HG03469 (cell line): ENCODE results near the gene FAM72D.
"Not testable (repeated sequence)": the region's sequence is repeated elsewhere in the genome, so short reads cannot be mapped to it uniquely, and the experiment has no call there.

Source experiments
- ATAC-seq: cut with Tn5 transposase; IDR thresholded peaks from one replicate; pipeline ENCODE4 v1.9.1; 2021; ENCODE audit warnings: mild to moderate bottlenecking, moderate library complexity, moderate number of reproducible peaks; ENCODE audit not compliant: unreplicated experiment

The FAM72D gene

GRCh38 chr1:145095284-145096057 lies at the start of gene FAM72D, which contains the start of gene SRGAP2B:
Gene FAM72D (plus strand): TSS chr1:145095974. CDS start chr1:145096848, 874 bp downstream.
Gene SRGAP2B (minus strand): TSS chr1:145095328. CDS start chr1:145092901, 2,427 bp downstream.
- peak; percentile 83 for ATAC-seq

GRCh38 chr1:145047553-145047952 lies 48.2 kb upstream of the FAM72D start:
- peak; percentile 71 for ATAC-seq

DNA sequence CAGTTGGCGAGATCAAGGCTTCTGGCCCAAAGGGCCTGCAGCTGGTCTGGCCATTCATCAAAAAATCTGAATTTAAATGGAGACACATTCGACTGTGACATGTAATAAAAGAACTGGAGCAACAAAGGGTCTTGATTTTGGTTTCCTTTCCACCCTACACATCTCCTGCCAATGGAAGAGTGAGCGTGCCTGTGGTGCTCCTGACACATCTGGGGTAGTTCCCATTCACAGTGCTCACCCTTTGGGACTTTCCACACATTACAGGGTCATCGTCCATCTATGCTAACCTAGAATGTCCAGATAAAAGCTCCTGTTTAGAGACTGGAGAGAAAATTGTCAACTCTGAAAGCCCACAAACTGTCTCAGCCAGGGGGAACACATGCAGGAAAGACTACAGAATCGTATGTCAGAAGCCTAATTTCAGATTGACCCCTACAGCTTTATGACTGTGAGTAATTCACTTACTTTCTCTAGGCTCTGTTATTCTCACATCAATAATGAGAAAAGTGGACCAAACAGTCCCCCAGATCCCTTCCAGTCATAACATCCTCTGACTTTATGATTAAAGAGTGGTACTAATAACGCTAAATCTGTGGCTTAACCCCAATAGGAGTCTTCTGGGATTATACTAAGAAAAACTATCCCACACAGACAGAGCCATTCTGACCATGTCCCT lies 47.5 kb upstream of the FAM72D start:
- ATAC-seq, result not testable (repeated sequence)

- not testable (repeated sequence) for ATAC-seq
Observed at GRCh38 chr1:145052019-145052776, 43.6 kb upstream of the FAM72D start.

DNA sequence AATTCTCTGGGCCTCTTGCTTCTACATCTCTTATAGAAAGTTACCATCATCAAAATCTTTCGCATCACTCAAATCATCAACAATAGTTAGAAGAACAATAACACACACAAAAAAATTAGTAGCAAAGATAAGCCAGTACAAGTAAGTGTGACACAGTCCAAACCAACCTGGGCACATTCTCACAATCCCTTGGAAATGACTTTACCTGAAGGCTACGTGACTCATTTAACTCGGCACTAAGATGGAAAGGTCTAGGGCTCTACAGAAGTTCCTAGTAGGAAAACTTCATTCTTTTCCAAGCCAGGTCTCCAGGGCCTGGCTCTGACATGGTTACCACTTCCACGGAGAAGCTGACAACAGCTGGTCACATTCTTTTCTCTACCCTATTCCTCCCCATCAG lies 42.3 kb upstream of the FAM72D start:
- ATAC-seq, result not testable (repeated sequence)

- ATAC-seq, result peak; percentile 99
Observed at GRCh38 chr1:145055217-145055760, 40.5 kb upstream of the FAM72D start.

DNA sequence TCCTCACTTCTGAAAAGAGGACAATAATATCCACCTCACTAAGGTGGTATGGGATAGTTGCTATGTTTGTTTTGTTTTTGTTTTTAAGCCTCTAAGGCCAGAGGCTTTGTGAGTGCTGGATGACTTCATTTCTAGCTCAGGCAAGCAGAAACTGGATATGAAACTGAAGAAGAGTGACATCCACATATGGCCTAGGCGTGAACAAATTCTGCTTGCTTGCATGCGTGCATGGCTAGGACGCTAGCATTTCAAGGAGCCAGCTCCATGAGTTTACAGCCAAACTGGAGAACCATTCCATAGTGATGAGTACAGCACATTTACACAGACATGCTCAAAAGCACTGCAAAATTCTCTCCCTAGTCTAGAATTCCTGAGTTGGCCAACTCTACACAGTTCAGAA lies 37.6 kb upstream of the FAM72D start:
- peak; percentile 35 for ATAC-seq

DNA sequence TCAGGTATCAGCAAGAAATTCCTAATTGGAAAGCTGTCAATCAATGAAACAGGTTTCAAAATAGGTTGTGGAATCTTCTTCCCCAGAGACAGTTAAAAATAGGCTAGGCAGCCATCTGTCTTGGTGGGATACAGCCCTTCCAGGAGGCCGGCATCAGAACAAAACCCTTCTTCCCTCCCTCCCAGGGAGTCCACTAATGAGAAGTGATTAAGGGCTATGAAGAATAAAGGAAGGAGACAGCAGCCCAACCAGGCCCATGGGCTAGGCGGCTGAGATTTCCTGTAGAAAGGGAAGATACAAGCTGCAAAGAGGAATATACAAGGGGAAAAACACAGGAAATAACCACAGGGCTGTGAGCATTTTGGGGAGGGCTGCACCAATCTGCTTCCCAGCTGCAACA lies 32.5 kb upstream of the FAM72D start:
- ATAC-seq, result not testable (repeated sequence)

- ATAC-seq, result not testable (repeated sequence)
Observed at GRCh38 chr1:145063941-145064648, 31.7 kb upstream of the FAM72D start.

GRCh38 chr1:145065194-145065826 lies 30.5 kb upstream of the FAM72D start:
- not testable (repeated sequence) for ATAC-seq

DNA sequence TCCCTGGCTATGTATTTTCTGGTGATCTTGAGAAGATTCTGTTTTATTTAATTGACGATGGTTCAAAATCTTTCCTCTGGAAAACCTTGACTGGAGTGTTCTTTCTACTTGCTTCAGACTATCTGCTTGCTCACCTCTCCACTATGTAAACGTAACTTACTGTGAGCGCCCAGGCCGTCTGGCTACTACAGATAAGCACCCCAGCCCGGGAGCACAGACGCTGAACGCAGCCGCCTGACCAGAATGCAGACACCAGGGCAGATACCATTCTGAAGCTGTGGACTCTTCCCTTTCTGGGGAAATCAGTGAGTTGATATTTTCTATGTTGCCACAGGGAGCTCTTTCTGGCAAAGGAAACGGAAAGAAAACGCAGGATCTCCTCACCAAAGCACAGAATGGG lies 29.3 kb upstream of the FAM72D start:
- ATAC-seq, result not testable (repeated sequence)

DNA sequence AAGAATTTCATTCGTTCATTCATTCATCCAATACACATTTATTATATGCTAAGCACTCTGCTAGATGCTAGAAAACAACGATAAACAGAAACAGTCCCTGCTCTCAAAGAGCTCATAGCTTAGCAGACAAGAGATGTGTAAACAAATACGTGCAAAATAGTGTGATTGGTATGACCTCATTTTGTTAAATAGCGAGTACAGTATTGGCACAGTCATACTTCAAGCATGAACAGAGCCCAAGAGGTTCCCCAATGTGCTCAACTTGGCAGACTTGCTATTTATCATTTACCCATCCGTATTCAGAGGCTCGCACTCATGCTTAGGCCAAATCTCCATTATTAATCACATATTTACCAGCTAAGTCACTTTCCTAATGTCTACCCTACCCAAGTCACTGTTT lies 24.2 kb upstream of the FAM72D start:
- not testable (repeated sequence) for ATAC-seq

GRCh38 chr1:145074021-145074559 lies 21.7 kb upstream of the FAM72D start:
- ATAC-seq, result not testable (repeated sequence)

DNA sequence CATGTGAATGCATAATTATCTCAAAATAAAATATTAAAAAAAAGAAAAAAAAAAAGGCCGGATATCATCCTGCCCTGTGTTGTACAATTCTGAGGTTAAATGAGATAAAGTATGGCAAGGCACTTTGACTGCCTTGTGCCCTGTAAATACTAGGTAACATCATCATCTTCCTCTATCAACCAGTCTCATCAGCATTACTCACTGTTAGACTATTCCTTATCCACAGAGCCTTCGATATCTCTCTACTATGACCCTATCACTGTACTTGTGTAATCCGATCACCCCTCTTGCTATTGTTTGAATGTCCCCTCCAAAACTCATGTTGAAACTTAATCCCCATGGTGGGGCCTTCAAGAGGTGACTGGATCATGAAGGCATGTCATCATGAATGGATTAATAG lies 18.9 kb upstream of the FAM72D start:
- not testable (repeated sequence) for ATAC-seq

GRCh38 chr1:145077872-145078786 lies 17.6 kb upstream of the FAM72D start:
- ATAC-seq, result not testable (repeated sequence)

DNA sequence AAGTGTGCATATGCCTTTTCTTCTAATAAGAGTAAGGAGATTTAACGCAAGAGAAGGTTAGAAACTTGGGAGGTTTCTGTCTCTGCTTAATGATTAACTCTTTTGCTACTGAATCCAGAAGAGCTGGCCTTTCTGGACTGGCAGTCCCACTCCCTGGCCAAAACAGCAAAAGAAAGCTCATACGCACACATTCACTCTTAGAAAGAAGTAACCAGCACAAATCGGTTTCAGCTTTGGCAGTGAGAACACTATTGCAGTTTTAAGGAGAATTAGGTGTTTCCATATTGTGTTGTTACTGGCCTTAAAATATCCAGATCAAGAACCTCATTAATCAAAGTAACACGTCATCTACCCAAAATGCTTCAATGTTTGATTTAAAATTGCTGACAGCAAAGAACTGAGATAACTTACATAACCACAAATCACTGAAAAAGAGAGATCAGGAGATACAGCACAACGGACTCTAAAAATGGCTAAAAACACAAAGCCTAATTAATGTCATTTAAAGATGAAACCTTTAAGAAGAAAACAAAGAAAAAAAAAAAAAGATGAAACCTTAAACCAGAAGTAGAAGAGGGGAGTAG lies 16.9 kb upstream of the FAM72D start:
- not testable (repeated sequence) for ATAC-seq

GRCh38 chr1:145079737-145080136 lies 16.0 kb upstream of the FAM72D start:
- not testable (repeated sequence) for ATAC-seq

DNA sequence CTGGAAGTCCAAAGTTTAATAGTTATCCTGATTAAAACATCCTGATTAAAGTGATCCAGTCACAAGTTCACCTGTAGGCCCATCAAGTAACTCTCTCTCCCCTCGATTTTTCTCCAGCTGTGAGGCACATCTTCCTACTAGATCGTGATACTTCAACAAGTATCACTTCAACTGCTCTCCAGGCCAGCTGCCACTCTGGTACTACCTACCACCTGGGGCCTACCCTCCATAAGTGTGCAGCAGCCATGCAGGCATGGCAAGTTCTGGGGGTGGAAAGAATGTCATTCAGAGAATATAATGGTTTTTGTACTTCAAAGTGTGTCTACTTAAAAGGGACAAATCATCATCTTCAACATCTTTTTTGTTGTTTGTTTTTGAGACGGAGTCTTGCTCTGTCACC lies 15.6 kb upstream of the FAM72D start:
- not testable (repeated sequence) for ATAC-seq
